Measurements from ENCODE around the gene CRELD1. TPM values are rescaled to one million over a fixed set of nuclear protein-coding genes. Genes with fewer than 3 reads are reported as not detected.

CRELD1 gene
- total RNA-seq, 1 donor from 2014 or later = 16.9 TPM

GRCh38 chr3:9946112-9947024, 12.7 kb downstream of the CRELD1 start:
- Mint-ChIP-seq H3K27ac (ENCODE audit: unreplicated experiment) (no peak overlapping the region), H3K4me1 (peaks cover 3% of the 10 kb centered on the region), H3K36me3 (ENCODE audit: low read depth) (peaks cover under 1% of the 10 kb centered on the region), H3K27me3 (ENCODE audit: low read depth) (peaks cover 4% of the 10 kb centered on the region), H3K9me3 (no peaks in the 10 kb centered on the region), H3K4me3 (peak overlapping the region; percentile 84)
- peak; percentile 74 for TF ChIP-seq CTCF (conservative IDR thresholded peaks at IDR 0.05)
- peak; percentile 77 for DNase-seq (ENCODE audit: low read depth, low spot score)

- Mint-ChIP-seq H3K27me3 (ENCODE audit: low read depth) (peaks cover 4% of the 10 kb centered on the region), H3K4me3 (peak overlapping the region; percentile 73), H3K9me3 (no peaks in the 10 kb centered on the region), H3K36me3 (ENCODE audit: low read depth) (no peaks in the 10 kb centered on the region), H3K4me1 (peaks cover 3% of the 10 kb centered on the region), H3K27ac (ENCODE audit: unreplicated experiment) (no peak overlapping the region)
- peak; percentile 59 for TF ChIP-seq CTCF (conservative IDR thresholded peaks at IDR 0.05)
- DNase-seq (ENCODE audit: low read depth, low spot score) = peak; percentile 55
These were observed 13.7 kb downstream of the CRELD1 start for GRCh38 chr3:9947025-9947995.

GRCh38 chr3:9948586-9948985, 15.0 kb downstream of the CRELD1 start:
- TF ChIP-seq CTCF (conservative IDR thresholded peaks at IDR 0.05) = no peak
- Mint-ChIP-seq H3K4me1 (peaks cover 3% of the 10 kb centered on the region), H3K27ac (ENCODE audit: unreplicated experiment) (no peak overlapping the region), H3K4me3 (peak overlapping the region; percentile 51), H3K9me3 (no peaks in the 10 kb centered on the region), H3K27me3 (ENCODE audit: low read depth) (peaks cover 4% of the 10 kb centered on the region), H3K36me3 (ENCODE audit: low read depth) (no peaks in the 10 kb centered on the region)
- DNase-seq (ENCODE audit: low read depth, low spot score) = no peak

GRCh38 chr3:9949115-9949514, 15.5 kb downstream of the CRELD1 start:
- peak overlapping the region; percentile 61 for H3K4me3 Mint-ChIP-seq
- TF ChIP-seq CTCF (conservative IDR thresholded peaks at IDR 0.05) = no peak
- no peaks in the 10 kb centered on the region for H3K36me3 Mint-ChIP-seq (ENCODE audit: low read depth)
- peaks cover 4% of the 10 kb centered on the region for H3K27me3 Mint-ChIP-seq (ENCODE audit: low read depth)
- H3K4me1 Mint-ChIP-seq = peaks cover 3% of the 10 kb centered on the region
- no peaks in the 10 kb centered on the region for H3K9me3 Mint-ChIP-seq
- DNase-seq (ENCODE audit: low read depth, low spot score) = no peak
- no peak overlapping the region for H3K27ac Mint-ChIP-seq (ENCODE audit: unreplicated experiment)

- H3K27ac Mint-ChIP-seq (ENCODE audit: unreplicated experiment) = no peak overlapping the region
- TF ChIP-seq CTCF (conservative IDR thresholded peaks at IDR 0.05) = no peak
- peak overlapping the region; percentile 61 for H3K4me3 Mint-ChIP-seq
- DNase-seq (ENCODE audit: low read depth, low spot score) = no peak
- H3K27me3 Mint-ChIP-seq (ENCODE audit: low read depth) = peaks cover 4% of the 10 kb centered on the region
- H3K9me3 Mint-ChIP-seq = no peaks in the 10 kb centered on the region
- H3K4me1 Mint-ChIP-seq = peaks cover 3% of the 10 kb centered on the region
- H3K36me3 Mint-ChIP-seq (ENCODE audit: low read depth) = no peaks in the 10 kb centered on the region
These were observed 16.0 kb downstream of the CRELD1 start for GRCh38 chr3:9949626-9950025.

Measured in neural crest cell (in vitro differentiated cells).